Prostate gland (tissue), 2 donors: ENCODE data around the gene TOR1B.
"Not testable (repeated sequence)": the region's sequence is repeated elsewhere in the genome, so short reads cannot be mapped to it uniquely, and the experiment has no call there.

Experiments
- CTCF ChIP-seq, 4 experiments: fragments of 200-600 bp in 2 of 4; fragments of 450-650 bp in 2 of 4; sonication (generic) in 2 of 4; IDR thresholded peaks; 1 replicate in 3 of 4; 2 replicates in 1 of 4; pipeline ENCODE4 v1.5.1; 2016 to 2019; ENCODE audit warnings: antibody characterized with exemption in 4 of 4, mild to moderate bottlenecking in 2 of 4, moderate library complexity in 2 of 4
- POLR2A ChIP-seq: fragments of 450-650 bp; IDR thresholded peaks from one replicate; pipeline ENCODE4 v1.6.1; 2016; ENCODE audit warnings: antibody characterized with exemption, mild to moderate bottlenecking
- POLR2AphosphoS5 ChIP-seq: sonication (generic); formaldehyde crosslinking; IDR thresholded peaks from one replicate; pipeline ENCODE4 v1.6.1; 2017; ENCODE audit warnings: antibody characterized with exemption

GRCh38 chr9:129776096-129776495 lies 26.9 kb upstream of the TOR1B start:
- not testable (repeated sequence) for TF ChIP-seq CTCF (IDR thresholded peaks at IDR 0.05); POLR2AphosphoS5; POLR2A
